G401 (cell line): Measurements from ENCODE around the gene ITGA3. TPM values are rescaled to one million over a fixed set of nuclear protein-coding genes. Genes with fewer than 3 reads are reported as not detected.

Experiments
- DNase-seq: peaks from one replicate; pipeline ENCODE4 v3.0.0-alpha.2; 2015; ENCODE audit warnings: low spot score
- in situ Hi-C: cut with HindIII; loops from 2 replicates; pipeline ENCODE4 v1.10.0; 2016; ENCODE audit warnings: low sequenced_read_pairs, mixed read lengths
- total RNA-seq: library from RNA; depleted of rRNA; stranded (reverse); fragments of >200 nt; shearing (Covaris generic); gene quantifications from 2 replicates; pipeline ENCODE4 v1.2.3, GENCODE V29; 2014

Gene ITGA3
- total RNA-seq, 1 experiment from 2014 or later = 12.2 TPM

DNA sequence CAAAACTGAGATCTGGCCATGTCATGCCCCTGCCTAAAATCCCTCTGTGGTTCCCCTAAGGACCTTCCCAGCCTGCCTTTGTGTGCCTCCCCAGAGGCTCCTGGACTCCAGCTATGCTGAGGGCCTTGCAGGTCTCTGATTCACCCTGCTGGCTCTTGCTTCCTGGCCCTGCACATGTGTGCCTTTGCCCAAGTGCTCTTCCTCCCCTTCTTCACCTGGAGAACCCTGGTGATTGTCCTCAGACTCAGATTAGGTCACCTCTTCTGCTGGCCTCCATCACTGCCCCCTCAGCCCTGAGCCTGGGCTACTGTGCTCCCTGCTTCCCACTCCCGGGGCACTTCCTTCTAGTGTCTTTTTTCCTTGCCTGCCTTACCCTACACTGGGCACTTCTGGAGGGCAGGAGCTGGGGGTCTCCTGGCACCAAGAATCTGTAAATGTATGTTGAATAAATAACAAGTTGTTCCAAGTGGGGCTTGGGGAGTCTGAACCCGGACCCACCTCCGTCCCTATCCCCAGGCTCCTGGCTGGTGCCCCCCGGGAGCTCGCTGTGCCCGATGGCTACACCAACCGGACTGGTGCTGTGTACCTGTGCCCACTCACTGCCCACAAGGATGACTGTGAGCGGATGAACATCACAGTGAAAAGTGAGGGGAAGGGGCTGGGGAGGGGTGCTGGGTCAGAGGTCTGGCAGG, 7.8 kb downstream of the ITGA3 start:
- DNase-seq = no peak
- in situ Hi-C loops = no loop called here

DNA sequence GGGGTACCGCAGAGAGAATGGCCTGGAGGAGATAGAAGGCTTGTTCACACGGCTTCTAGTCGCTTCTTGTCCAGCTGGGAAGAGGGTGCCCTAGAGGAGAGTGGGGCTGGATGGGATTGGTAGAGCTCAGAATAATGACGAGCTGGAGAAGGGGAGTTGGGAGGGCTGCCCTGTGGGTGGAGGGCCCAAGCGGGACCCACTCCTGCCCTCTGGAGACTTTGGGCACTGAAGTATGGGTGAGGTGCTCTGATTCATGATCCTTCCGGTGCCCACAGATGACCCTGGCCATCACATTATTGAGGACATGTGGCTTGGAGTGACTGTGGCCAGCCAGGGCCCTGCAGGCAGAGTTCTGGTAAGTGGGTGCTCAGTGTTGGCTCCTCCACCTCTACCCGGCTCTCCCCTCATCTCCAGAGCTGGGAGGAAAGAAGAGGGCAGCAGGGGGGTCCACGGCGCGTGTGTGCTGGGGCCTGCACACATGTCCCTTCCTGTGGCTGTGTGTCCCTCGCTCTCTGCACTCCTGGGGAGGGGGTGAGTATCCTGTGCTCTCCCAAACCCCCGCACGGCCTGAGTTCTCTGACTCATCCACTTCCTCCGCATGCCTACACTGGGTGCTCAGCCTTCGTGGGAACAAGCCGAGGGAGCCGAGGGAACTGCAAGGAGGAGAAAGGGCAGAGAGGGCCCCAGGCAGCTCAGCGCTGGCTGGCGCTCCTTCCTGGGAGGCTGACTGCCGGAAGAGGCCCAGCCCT, 8.5 kb downstream of the ITGA3 start:
- in situ Hi-C loops = no loop called here
- DNase-seq = no peak

DNA sequence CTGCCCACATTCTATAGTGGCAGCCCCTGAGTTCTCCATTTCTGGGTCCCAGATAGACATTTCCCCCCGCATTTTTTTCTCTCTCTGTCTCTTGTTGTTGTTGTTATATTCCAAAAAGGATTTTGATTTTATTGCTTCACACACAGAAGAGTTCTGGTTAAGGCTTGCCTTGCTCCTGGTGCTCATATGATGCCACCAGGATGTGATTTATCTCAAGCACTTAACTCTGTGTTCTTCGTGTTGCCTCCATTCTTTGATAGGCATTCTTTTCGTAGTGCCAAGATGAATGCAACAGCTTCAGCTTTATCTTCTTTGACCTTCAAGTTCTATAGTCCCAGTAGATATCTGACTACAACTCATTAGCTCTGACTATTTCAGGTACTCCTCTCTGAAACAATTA, 9.1 kb downstream of the ITGA3 start:
- in situ Hi-C loops = no loop called here
- no peak for DNase-seq

DNA sequence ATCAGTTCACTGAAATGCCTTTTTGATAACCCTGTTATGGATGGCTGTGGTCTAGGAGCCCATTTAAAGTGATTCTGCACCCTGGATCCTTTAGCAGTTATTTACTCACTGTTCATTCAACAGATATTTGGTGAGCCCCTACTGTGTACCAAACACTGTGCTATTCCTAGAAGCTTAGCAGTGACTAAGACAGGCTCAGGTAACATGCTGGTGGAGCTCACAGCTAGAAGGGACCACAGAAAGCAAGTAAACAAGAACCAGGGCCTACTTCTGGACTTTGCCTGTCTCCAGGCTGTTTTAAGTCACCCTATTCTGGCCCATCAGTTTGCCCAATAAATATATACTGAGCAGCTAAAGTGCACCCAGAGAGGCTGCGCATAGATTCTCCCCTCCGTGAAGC, 11.1 kb downstream of the ITGA3 start:
- no peak for DNase-seq
- in situ Hi-C loops = no loop called here

DNA sequence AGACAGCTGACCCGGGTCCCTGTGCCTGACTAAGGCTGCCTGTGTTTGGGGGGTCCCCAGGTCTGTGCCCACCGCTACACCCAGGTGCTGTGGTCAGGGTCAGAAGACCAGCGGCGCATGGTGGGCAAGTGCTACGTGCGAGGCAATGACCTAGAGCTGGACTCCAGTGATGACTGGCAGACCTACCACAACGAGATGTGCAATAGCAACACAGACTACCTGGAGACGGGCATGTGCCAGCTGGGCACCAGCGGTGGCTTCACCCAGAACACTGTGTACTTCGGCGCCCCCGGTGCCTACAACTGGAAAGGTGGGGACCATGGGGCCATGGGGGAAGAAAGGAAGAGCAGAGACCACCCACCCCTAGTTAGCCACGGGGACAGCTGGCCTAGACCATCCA, 12.1 kb downstream of the ITGA3 start:
- in situ Hi-C loops = no loop called here
- DNase-seq = no peak

DNA sequence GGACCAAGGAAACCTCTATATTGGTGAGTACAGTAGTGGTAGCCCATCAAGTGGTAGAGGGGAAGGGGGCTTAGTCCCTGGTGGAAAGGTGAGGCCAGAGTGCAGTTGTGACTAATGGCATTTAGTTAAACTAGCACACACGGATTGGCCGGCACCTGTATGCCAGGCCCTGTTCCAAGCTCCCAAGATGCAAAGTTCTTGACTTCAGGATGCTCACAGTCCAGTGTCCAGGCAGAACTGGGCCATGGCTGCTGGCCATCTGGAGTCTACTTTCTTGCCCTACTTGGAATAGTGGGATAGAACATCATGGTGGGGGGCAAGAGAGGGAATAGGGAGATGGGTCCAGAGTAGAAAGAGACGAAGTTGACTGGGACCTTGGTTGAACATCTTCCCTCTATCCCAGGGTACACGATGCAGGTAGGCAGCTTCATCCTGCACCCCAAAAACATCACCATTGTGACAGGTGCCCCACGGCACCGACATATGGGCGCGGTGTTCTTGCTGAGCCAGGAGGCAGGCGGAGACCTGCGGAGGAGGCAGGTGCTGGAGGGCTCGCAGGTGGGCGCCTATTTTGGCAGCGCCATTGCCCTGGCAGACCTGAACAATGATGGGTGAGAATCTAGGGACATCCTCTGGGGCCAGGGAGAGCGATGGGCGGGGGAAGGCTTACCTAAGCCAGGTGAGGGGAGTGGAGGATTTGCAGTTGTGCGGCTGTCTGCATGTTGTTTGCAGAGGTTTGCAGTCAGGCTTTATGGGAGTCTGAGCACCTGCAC, 15.2 kb downstream of the ITGA3 start:
- in situ Hi-C loops = no loop called here
- DNase-seq = no peak

DNA sequence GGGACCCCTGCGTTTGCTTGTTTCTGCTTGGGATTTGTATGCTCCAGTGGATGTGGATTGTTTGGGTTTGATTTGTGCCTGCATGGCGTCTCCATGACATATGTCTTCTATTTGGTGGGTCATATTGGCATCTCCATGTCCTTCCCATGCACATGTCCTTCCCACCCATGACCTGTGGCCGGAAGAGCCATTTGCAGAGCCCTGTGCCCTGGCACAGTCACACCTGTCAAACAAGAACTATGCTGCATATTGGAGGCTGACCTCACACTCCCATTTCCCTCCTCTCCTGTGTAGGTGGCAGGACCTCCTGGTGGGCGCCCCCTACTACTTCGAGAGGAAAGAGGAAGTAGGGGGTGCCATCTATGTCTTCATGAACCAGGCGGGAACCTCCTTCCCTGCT, 15.8 kb downstream of the ITGA3 start:
- no peak for DNase-seq
- in situ Hi-C loops = no loop called here

DNA sequence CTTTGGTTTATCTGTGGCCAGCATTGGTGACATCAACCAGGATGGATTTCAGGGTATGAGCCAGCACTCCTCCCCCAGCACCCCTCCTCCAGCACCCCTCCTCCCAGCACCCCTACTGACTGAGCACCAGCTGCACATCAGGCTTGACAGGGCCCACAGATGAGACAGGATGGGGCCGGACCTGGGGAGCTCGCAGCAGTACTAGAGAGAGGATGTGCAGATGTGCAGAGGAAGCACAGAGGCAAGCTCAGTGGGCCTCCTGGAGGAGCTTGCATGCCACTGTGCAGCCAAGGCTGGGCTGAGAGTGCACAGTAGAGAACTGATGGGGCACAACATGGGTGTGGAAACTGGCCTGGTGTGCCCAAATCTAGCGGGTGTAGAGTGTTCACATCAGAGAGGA, 16.2 kb downstream of the ITGA3 start:
- in situ Hi-C loops = no loop called here
- DNase-seq = no peak

DNA sequence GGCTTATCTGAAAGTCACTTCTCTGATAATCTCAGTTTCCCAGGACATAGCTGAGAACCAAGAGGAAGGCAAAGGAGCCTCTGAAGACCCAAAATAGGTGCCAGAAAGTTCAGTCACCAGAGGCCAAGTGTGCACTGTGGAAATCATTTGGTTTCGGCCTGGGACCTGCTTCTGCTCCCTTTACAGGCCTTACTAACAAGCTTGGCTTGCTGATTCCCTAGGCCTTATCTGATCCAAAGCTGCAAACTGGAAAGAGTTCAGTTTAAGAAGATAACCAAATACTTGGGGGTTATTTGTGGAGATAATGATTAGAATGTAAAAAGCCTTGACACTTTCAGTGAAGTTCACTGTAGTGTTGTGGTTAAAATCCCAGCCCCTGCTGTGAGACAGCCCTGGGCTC, 17.0 kb downstream of the ITGA3 start:
- DNase-seq = no peak
- in situ Hi-C loops = no loop called here

DNA sequence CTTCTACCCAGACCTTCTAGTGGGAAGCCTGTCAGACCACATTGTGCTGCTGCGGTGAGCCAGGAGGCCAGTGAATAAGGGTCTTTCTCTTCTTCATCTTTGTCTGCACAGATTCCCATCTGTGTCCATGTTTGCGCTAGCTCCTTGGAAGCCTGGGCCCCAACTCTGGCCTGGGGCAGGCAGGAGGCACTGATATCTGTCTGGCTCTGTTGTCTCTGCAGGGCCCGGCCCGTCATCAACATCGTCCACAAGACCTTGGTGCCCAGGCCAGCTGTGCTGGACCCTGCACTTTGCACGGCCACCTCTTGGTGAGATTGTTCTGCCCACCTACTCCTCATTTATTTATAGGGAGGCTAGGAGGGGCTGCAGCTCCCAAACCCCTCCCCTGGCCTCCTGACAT, 18.3 kb downstream of the ITGA3 start:
- in situ Hi-C loops = no loop called here
- DNase-seq = no peak

DNA sequence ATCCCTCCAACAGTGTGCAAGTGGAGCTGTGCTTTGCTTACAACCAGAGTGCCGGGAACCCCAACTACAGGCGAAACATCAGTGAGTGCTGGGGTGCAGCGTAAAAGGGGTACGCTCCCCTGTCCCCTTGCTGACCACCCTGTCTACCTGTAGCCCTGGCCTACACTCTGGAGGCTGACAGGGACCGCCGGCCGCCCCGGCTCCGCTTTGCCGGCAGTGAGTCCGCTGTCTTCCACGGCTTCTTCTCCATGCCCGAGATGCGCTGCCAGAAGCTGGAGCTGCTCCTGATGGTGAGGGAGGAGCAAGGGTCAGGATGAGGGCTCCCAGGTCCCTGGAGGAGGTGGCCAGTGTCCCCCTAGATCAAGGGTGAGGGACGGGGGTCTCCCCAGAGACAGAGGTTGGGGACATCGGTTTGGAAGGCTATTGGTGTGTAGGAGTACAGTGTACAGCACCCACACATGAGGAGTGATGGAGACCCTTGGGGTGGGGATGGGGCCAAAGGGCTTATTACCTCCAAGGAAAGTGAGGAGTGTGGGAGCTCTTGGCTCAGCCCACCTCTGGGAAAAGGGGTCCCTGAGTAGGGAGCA, 19.6 kb downstream of the ITGA3 start:
- in situ Hi-C loops = no loop called here
- no peak for DNase-seq

DNA sequence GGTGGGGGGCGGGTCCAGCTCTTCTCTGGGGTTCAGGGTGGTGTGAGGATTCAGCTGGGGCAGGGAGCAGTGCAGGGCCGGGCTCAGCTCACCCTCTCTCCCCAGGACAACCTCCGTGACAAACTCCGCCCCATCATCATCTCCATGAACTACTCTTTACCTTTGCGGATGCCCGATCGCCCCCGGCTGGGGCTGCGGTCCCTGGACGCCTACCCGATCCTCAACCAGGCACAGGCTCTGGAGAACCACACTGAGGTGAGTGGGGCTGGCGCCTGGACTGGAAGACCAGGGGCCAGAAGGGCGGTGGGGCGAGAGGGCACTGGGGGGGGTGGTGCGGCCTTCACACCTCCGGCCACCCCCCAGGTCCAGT, 20.3 kb downstream of the ITGA3 start:
- in situ Hi-C loops = no loop called here
- DNase-seq = no peak

DNA sequence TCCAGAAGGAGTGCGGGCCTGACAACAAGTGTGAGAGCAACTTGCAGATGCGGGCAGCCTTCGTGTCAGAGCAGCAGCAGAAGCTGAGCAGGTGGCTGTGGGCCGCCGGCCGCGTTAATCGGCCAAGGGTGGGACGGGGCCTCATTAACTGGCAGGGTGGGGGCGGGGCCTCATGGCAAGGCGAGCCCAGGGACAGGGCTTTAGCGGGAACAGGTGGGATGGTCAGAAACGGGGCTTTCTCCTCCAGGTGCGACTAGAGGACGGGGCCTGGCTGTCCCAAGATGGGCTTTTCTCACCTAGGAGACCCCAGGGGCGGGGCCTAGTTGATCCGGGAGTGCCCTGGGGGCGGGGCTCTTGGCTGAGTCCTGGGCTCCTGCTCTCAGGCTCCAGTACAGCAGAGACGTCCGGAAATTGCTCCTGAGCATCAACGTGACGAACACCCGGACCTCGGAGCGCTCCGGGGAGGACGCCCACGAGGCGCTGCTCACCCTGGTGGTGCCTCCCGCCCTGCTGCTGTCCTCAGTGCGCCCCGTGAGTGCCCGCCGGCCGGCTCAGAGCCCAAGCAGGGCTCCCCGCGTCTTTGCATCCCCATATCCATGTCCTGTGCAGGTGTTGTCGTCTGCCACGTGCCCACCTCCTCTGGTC, 20.8 kb downstream of the ITGA3 start:
- no peak for DNase-seq
- in situ Hi-C loops = no loop called here

DNA sequence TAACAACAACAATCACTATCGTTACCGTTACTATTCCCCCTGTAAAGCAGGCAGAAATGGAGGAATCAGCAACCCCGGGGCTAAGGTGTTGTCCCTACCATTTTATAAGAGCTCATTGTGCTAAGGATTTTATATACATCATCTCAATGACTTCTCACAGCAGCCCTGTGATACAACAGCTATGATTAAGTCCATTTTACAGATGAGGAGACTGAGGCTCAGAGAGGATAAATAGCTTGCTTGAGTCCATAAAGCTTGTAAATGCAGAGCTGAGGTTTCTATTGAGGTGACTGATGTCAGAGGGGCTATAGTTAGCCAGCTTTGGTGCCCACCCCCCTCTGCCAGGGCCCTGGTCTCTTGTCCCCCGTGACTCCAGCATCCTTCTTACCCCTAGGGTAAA, 22.5 kb downstream of the ITGA3 start:
- in situ Hi-C loops = no loop called here
- no peak for DNase-seq

DNA sequence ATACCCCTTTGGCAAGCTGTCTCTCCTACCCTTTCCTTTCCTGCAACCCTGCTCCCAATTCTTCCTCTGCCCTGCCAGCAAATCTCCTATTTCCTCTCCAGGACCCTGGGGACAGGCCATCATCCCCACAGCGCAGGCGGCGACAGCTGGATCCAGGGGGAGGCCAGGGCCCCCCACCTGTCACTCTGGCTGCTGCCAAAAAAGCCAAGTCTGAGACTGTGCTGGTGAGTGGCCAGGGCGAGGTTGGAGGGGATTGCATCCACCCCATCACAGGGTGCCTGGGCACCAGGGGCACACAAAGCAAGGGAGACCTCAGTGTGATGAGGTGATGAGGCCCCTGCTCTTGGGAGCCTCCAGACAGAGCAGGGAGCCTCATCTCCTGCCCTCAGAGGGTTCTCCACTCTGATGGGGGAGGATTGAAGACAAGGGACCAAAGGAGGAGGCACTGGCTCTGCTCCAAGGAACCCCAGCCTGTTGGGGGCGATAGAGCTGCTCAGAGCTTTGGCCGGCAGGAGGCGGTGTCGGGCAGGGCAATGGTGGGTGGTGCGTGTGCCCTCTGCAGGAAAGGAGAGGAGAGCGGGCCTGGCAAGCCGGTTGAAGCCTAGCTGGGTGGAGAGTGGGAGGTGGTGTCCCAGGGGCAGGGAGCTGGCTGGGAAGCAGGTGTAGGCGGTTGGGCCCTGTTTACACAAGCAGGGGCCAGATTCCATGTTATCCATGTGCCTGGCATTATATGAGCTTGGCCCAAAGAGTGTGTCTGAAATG, 23.6 kb downstream of the ITGA3 start:
- no peak for DNase-seq
- in situ Hi-C loops = no loop called here

DNA sequence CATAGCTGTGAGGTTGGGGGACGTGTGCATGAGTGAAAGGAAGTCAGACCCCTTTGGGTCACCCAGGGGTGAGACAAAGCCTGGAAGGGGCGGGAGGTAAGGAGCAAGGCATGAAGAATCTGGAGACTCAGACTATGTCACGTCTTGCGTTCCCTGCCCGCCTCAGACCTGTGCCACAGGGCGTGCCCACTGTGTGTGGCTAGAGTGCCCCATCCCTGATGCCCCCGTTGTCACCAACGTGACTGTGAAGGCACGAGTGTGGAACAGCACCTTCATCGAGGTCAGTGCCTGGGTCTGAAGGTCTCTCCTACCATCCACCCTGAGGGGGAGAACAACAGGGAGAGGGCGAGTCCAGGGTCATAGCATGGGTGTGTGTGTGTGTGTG, 24.2 kb downstream of the ITGA3 start:
- in situ Hi-C loops = no loop called here

DNA sequence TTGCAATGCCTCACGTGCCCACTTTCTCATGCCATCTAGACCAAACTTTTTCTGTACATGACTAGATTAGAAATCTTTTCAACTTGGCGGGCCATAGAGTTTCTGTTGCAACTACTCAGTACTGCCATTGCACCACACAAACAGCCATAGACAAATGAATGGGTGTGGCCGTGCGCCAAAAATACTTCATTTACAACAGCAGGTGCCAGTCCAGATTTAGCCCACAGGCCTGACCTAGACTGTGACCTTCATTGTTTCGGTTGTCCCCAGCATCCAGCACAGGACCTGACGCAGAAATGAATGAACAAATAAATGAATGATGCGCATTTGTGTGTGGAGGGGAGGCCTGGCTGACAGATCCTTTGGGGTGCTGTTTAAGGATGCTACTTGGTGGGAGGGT, 24.9 kb downstream of the ITGA3 start:
- in situ Hi-C loops = no loop called here
- DNase-seq = no peak

More for the DNA sequence above, 24.2 kb downstream of the ITGA3 start:
- no peak for DNase-seq

DNA sequence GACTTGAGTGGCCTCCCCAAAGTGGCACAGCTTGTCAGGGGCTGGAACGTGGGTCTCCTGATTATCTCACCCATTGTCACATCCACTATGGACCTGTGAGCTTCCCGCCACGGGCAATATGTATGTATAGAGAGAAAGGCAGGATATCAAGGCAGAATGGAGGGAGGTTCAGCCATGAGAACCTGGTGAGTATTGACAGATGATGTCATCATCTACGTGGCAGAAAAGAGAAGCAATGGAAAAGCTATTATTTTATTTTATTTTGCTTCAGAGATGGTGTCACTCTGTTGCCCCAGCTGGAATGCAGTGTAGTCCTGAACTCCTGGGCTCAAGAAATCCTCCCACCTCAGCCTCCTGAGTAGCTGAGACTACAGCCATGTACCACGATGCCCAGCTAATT, 25.8 kb downstream of the ITGA3 start:
- in situ Hi-C loops = no loop called here
- no peak for DNase-seq
